Left ventricle myocardium inferior (tissue), 1 donor: Measurements from ENCODE around the gene TMEM120B. TPM values are rescaled to one million over a fixed set of nuclear protein-coding genes. Genes with fewer than 3 reads are reported as not detected.
A peak's percentile ranks its signal among the peaks of the same experiment; 100 is the strongest.

Source experiments
- DNase-seq: peaks from one replicate; pipeline ENCODE4 v3.0.0-alpha.2; 2020
- H3K27ac ChIP-seq: fragments of 200-600 bp; replicated peaks from 2 replicates; pipeline ENCODE4 v1.8.0; 2021
- H3K27me3 ChIP-seq: fragments of 200-600 bp; 2 replicates; pipeline ENCODE4 v1.8.0; 2021; ENCODE audit warnings: low read depth
- H3K36me3 ChIP-seq: fragments of 200-600 bp; 2 replicates; pipeline ENCODE4 v1.8.0; 2021
- H3K4me1 ChIP-seq: fragments of 200-600 bp; 2 replicates; pipeline ENCODE4 v1.8.0; 2021
- H3K4me3 ChIP-seq: fragments of 200-600 bp; 2 replicates; pipeline ENCODE4 v1.8.0; 2021; ENCODE audit warnings: mild to moderate bottlenecking, moderate library complexity
- H3K9me3 ChIP-seq: fragments of 200-600 bp; replicated peaks from 2 replicates; pipeline ENCODE4 v1.8.0; 2021
- CTCF ChIP-seq: fragments of 200-600 bp; IDR thresholded peaks from 2 replicates; pipeline ENCODE4 v1.8.0; 2021; ENCODE audit warnings: antibody characterized with exemption, mild to moderate bottlenecking, borderline replicate concordance
- intact Hi-C: fragments of 100-400 bp; cut with micrococcal nuclease; formaldehyde crosslinking; loops from one replicate; pipeline ENCODE4 v1.11.0; 2022
- total RNA-seq: library from RNA; stranded (reverse); fragmentation: NEBNext Ultra II Directional; extraction: Animal tissue kit (Norgen Biotek cat#: 25700); gene quantifications from one replicate; pipeline ENCODE4 v1.2.1, GENCODE V29; 2021
- donor health status: DM: no; HTN: yes; CAD: no; lungs with severe emphysema.

TMEM120B gene
- total RNA-seq, 1 donor from 2014 or later, result 9.2 TPM

GRCh38 chr12:121776190-121777098, 63.9 kb downstream of the TMEM120B start:
- Histone ChIP-seq H3K4me1 (peaks cover 51% of the 10 kb centered on the region), H3K27ac (peak overlapping the region; percentile 42), H3K9me3 (no peaks in the 10 kb centered on the region), H3K27me3 (no peaks in the 10 kb centered on the region), H3K4me3 (no peak overlapping the region), H3K36me3 (peaks cover 17% of the 10 kb centered on the region)
- intact Hi-C loops, result no loop called here
- peak; percentile 88 for TF ChIP-seq CTCF
- peak; percentile 83 for DNase-seq

- no peak overlapping the region for H3K4me3 ChIP-seq
- TF ChIP-seq CTCF, result no peak
- DNase-seq, result no peak
- peaks cover 42% of the 10 kb centered on the region for H3K4me1 ChIP-seq
- no peaks in the 10 kb centered on the region for H3K9me3 ChIP-seq
- intact Hi-C loops, result no loop called here
- H3K36me3 ChIP-seq, result peaks cover 17% of the 10 kb centered on the region
- no peaks in the 10 kb centered on the region for H3K27me3 ChIP-seq
- no peak overlapping the region for H3K27ac ChIP-seq
These were observed 66.2 kb downstream of the TMEM120B start for GRCh38 chr12:121778567-121779421.

GRCh38 chr12:121779422-121779895, 66.9 kb downstream of the TMEM120B start:
- TF ChIP-seq CTCF, result no peak

GRCh38 chr12:121780429-121780828, 67.9 kb downstream of the TMEM120B start:
- Histone ChIP-seq H3K4me3 (no peak overlapping the region), H3K4me1 (peaks cover 37% of the 10 kb centered on the region), H3K36me3 (peaks cover 17% of the 10 kb centered on the region), H3K9me3 (no peaks in the 10 kb centered on the region), H3K27ac (no peak overlapping the region), H3K27me3 (no peaks in the 10 kb centered on the region)
- intact Hi-C loops, result no loop called here
- TF ChIP-seq CTCF, result no peak
- no peak for DNase-seq

More at GRCh38 chr12:121779422-121779895, 66.9 kb downstream of the TMEM120B start:
- Histone ChIP-seq H3K4me3 (no peak overlapping the region), H3K36me3 (peaks cover 17% of the 10 kb centered on the region), H3K27ac (no peak overlapping the region), H3K9me3 (no peaks in the 10 kb centered on the region), H3K4me1 (peaks cover 36% of the 10 kb centered on the region), H3K27me3 (no peaks in the 10 kb centered on the region)
- no peak for DNase-seq
- intact Hi-C loops, result no loop called here

- H3K4me3 ChIP-seq, result peak overlapping the region; percentile 14
- H3K4me1 ChIP-seq, result peaks cover 33% of the 10 kb centered on the region
- H3K27ac ChIP-seq, result peak overlapping the region; percentile 68
- TF ChIP-seq CTCF, result no peak
- no peak for DNase-seq
- intact Hi-C loops, result no loop called here
- no peaks in the 10 kb centered on the region for H3K27me3 ChIP-seq
- no peaks in the 10 kb centered on the region for H3K9me3 ChIP-seq
- peaks cover 17% of the 10 kb centered on the region for H3K36me3 ChIP-seq
These were observed 69.0 kb downstream of the TMEM120B start for GRCh38 chr12:121781484-121781997.
